CD4-positive, alpha-beta memory T cell (primary cell): Measurements from ENCODE around the gene AGK. TPM values are rescaled to one million over a fixed set of nuclear protein-coding genes. Genes with fewer than 3 reads are reported as not detected.
A peak's percentile ranks its signal among the peaks of the same experiment; 100 is the strongest.

Source experiments
- CTCF ChIA-PET: fragments of 350-600 bp; sonication (Branson Sonifier 250); formaldehyde crosslinking; loops from one replicate; lab custom pipeline; 2021; ENCODE audit warnings: inconsistent platforms; ENCODE audit not compliant: partially characterized antibody; lab: Charles Lee
- POLR2A ChIA-PET: fragments of 350-600 bp; sonication (Branson Sonifier 250); formaldehyde crosslinking; loops from one replicate; lab custom pipeline; 2021; ENCODE audit not compliant: partially characterized antibody; lab: Charles Lee
- DNase-seq, 5 donors: peaks; one replicate each; pipeline versions ENCODE4 v3.0.0 to v3.0.0-alpha.2; 2020 to 2022; ENCODE audit warnings: mixed read lengths in 1 of 5
- H3K27ac ChIP-seq: one replicate; pipeline ENCODE4 v1.7.0; 2013; ENCODE audit warnings: low read depth, low read length
- H3K27me3 ChIP-seq: 2 replicates; pipeline ENCODE4 v1.7.0; 2013; ENCODE audit warnings: mild to moderate bottlenecking, low read length, moderate library complexity; ENCODE audit not compliant: insufficient read depth
- H3K36me3 ChIP-seq: 2 replicates; pipeline ENCODE4 v1.7.0; 2013; ENCODE audit warnings: mild to moderate bottlenecking, low read length, moderate library complexity; ENCODE audit not compliant: insufficient read depth
- H3K4me1 ChIP-seq: 2 replicates; pipeline ENCODE4 v1.7.0; 2013; ENCODE audit warnings: mild to moderate bottlenecking, low read length, moderate library complexity; ENCODE audit not compliant: insufficient read depth
- H3K4me3 ChIP-seq, 2 donors: one replicate each; pipeline ENCODE4 v1.7.0; 2013; ENCODE audit warnings: low read length in 2 of 2, mild to moderate bottlenecking in 1 of 2
- H3K9me3 ChIP-seq, 2 donors: one replicate each; pipeline ENCODE4 v1.7.0; 2013; ENCODE audit warnings: low read length in 2 of 2, control low read depth in 1 of 2; ENCODE audit not compliant: control insufficient read depth in 1 of 2
- H3K27ac Mint-ChIP-seq, 7 donors: one replicate each; pipeline ENCODE4 v1.8.0; 2020 to 2021; ENCODE audit warnings: mixed read lengths in 7 of 7, mild to moderate bottlenecking in 6 of 7, inconsistent platforms in 3 of 7, moderate library complexity in 3 of 7
- H3K27me3 Mint-ChIP-seq, 2 donors: one replicate each; pipeline ENCODE4 v1.8.0; 2020 to 2021; ENCODE audit warnings: mixed read lengths in 2 of 2
- H3K36me3 Mint-ChIP-seq, 2 donors: one replicate each; pipeline ENCODE4 v1.8.0; 2020 to 2021; ENCODE audit warnings: mixed read lengths in 2 of 2, inconsistent platforms in 1 of 2, mild to moderate bottlenecking in 1 of 2
- H3K4me1 Mint-ChIP-seq, 4 donors: one replicate each; pipeline ENCODE4 v1.8.0; 2020 to 2021; ENCODE audit warnings: mixed read lengths in 4 of 4, mild to moderate bottlenecking in 1 of 4
- H3K4me3 Mint-ChIP-seq, 8 donors: one replicate each; pipeline ENCODE4 v1.8.0; 2020 to 2021; ENCODE audit warnings: mixed read lengths in 8 of 8, mild to moderate bottlenecking in 7 of 8, moderate library complexity in 6 of 8, inconsistent platforms in 3 of 8
- H3K9me3 Mint-ChIP-seq, 8 donors: one replicate each; pipeline ENCODE4 v1.8.0; 2020 to 2021; ENCODE audit warnings: mixed read lengths in 8 of 8, mild to moderate bottlenecking in 5 of 8, inconsistent platforms in 3 of 8, moderate library complexity in 1 of 8
- intact Hi-C: fragments of 100-400 bp; cut with micrococcal nuclease; formaldehyde crosslinking; loops from one replicate; pipeline ENCODE4 v1.15.1; 2023
- polyA plus RNA-seq, 2 donors: library from polyadenylated mRNA; unstranded; fragments of 300-500 nt; fragmentation: Illumina TruSeq; gene quantifications; one replicate each; pipeline ENCODE4 v1.2.3, GENCODE V29; 2021
- total RNA-seq, 2 experiments: library from RNA; stranded (reverse); gene quantifications; one replicate each; pipeline ENCODE4 v1.2.3, GENCODE V29; 2021

Gene AGK
- total and polyA plus RNA-seq, 4 experiments from 2014 or later: 28.1 to 33.8 (median 29.2) TPM

GRCh38 chr7:141534757-141535737 lies 16.2 kb upstream of the AGK start:
- CTCF ChIA-PET: interaction anchor here (1.6 to 5.8 kb wide), 5 partner anchors 7 to 724 kb away, joined by 6 to 31 read pairs (median 11); partner anchors contain the start of gene AGK

DNA sequence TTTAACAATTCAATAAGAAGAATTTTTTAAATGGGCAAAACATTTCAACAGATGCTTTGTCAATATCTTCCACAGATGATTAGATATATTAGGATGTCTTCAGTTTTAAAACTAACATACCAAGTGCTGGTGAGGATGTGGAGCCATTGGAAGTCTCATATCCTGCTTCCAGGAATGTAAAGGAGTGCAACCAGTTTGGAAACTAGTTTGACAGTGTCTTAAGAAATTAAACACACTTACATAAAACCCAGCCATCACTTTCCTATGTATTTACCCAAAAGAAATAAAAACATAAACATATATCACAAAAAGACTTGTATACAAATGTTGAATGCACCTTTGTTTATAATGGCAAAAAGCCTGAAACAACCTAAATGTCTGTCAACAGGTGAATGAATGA lies 13.3 kb upstream of the AGK start:
- Mint-ChIP-seq H3K27me3 (peaks cover 14 to 24% of the 10 kb centered on the region in 2 donors), H3K27ac (no peak overlapping the region), H3K9me3 (no peaks in the 10 kb centered on the region), H3K4me3 (no peak overlapping the region), H3K4me1 (peaks cover 0 to 4% (median 1%) of the 10 kb centered on the region in 4 donors), H3K36me3 (no peaks in the 10 kb centered on the region)
- POLR2A ChIA-PET: no interaction called here
- Histone ChIP-seq H3K4me1 (no peaks in the 10 kb centered on the region), H3K27ac (no peak overlapping the region), H3K9me3 (no peaks in the 10 kb centered on the region), H3K36me3 (no peaks in the 10 kb centered on the region), H3K27me3 (no peaks in the 10 kb centered on the region), H3K4me3 (no peak overlapping the region)
- no peak for DNase-seq
- intact Hi-C loops: loop anchor here (10.0 kb wide), 1 partner anchor 613 kb away; the partner anchor contains the start of gene BRAF
- CTCF ChIA-PET: no interaction called here

More at GRCh38 chr7:141534757-141535737, 16.2 kb upstream of the AGK start:
- Histone ChIP-seq H3K27me3 (no peaks in the 10 kb centered on the region), H3K9me3 (no peaks in the 10 kb centered on the region), H3K4me1 (no peaks in the 10 kb centered on the region), H3K27ac (no peak overlapping the region), H3K4me3 (no peak overlapping the region), H3K36me3 (no peaks in the 10 kb centered on the region)
- Mint-ChIP-seq H3K4me1 (peaks cover 0 to 4% (median 1%) of the 10 kb centered on the region in 4 donors), H3K27ac (no peak overlapping the region), H3K4me3 (no peak overlapping the region), H3K36me3 (no peaks in the 10 kb centered on the region), H3K9me3 (no peaks in the 10 kb centered on the region), H3K27me3 (peaks cover 14 to 24% of the 10 kb centered on the region in 2 donors)
- DNase-seq: no peak
- intact Hi-C loops: loop anchor here (10.0 kb wide), 1 partner anchor 610 kb away; the partner anchor contains the start of gene BRAF
- POLR2A ChIA-PET: no interaction called here

DNA sequence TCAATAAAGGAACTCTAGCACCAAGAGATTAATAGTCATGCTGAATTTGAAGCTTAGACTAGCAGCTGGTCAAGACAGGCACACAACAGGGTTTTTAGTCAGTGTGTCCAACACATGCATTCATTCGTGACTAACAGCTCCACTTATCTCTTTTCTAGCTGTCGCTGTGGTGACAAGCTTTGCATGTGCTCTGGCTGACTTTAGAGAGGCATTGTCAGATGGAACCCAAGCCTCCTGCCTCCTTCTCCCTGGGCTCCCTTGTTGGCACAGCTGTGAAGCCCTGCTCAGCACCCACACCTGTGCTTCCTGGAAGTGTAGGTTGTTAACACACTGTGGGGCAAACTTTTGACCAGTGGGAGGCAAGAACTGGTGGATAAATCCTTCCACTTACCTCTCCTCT lies 9.8 kb upstream of the AGK start:
- Mint-ChIP-seq H3K4me1 (no peaks in the 10 kb centered on the region), H3K4me3 (no peak overlapping the region), H3K27me3 (peaks cover 3 to 9% of the 10 kb centered on the region in 2 donors), H3K9me3 (no peaks in the 10 kb centered on the region), H3K36me3 (no peaks in the 10 kb centered on the region), H3K27ac (no peak overlapping the region)
- Histone ChIP-seq H3K27ac (no peak overlapping the region), H3K27me3 (no peaks in the 10 kb centered on the region), H3K36me3 (no peaks in the 10 kb centered on the region), H3K4me3 (no peak overlapping the region), H3K9me3 (no peaks in the 10 kb centered on the region), H3K4me1 (no peaks in the 10 kb centered on the region)
- no peak for DNase-seq
- CTCF ChIA-PET: interaction anchor here (4.9 kb wide), 1 partner anchor 8 kb away, joined by 31 read pairs; no protein-coding TSS in a partner anchor
- intact Hi-C loops: no loop called here
- POLR2A ChIA-PET: no interaction called here

- DNase-seq: no peak
- peaks cover 0 to 3% of the 10 kb centered on the region in 2 donors for H3K27me3 Mint-ChIP-seq
- no peaks in the 10 kb centered on the region for H3K27me3 ChIP-seq
- intact Hi-C loops: no loop called here
- H3K4me1 Mint-ChIP-seq: peaks cover 0 to under 1% (median 0%) of the 10 kb centered on the region in 4 donors
- H3K9me3 Mint-ChIP-seq: no peaks in the 10 kb centered on the region
- ChIA-PET POLR2A (no interaction called here), CTCF (interaction anchor here (4.9 kb wide), 1 partner anchor 11 kb away, joined by 31 read pairs; no protein-coding TSS in a partner anchor)
- no peaks in the 10 kb centered on the region for H3K36me3 ChIP-seq
- H3K9me3 ChIP-seq: no peaks in the 10 kb centered on the region
- no peak overlapping the region for H3K27ac Mint-ChIP-seq
- no peaks in the 10 kb centered on the region for H3K36me3 Mint-ChIP-seq
- H3K4me1 ChIP-seq: no peaks in the 10 kb centered on the region
- H3K27ac ChIP-seq: no peak overlapping the region
- no peak overlapping the region for H3K4me3 Mint-ChIP-seq
- H3K4me3 ChIP-seq: no peak overlapping the region
These were observed 6.4 kb upstream of the AGK start for GRCh38 chr7:141544831-141545230.

DNA sequence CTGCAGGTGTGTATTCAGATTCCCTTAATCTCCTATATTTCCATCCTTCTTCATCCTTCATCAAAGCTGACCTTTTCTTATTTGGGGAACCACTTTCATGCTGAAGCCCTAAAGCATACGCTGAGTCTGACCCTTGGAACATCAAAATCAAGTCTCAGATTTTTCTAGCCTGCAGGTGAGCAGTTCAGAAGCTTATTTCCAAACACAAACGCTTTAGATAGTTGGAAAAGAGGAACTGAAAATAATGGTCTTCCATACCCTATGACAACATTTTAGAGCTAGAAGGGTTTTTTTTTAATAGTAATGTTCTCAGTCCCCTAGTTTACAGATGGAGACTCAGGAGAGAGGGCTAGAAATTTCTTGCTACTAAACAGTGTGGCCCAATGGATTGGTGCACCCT lies 1.6 kb upstream of the AGK start:
- DNase-seq: no peak
- Histone ChIP-seq H3K4me3 (no peak overlapping the region), H3K4me1 (peaks cover 28% of the 10 kb centered on the region), H3K9me3 (no peaks in the 10 kb centered on the region), H3K27ac (no peak overlapping the region), H3K36me3 (no peaks in the 10 kb centered on the region), H3K27me3 (no peaks in the 10 kb centered on the region)
- intact Hi-C loops: no loop called here
- Mint-ChIP-seq H3K4me1 (peaks cover 20 to 36% (median 27%) of the 10 kb centered on the region in 4 donors), H3K36me3 (peaks cover 0 to 5% of the 10 kb centered on the region in 2 donors), H3K9me3 (no peaks in the 10 kb centered on the region), H3K27me3 (peaks cover 0 to 2% of the 10 kb centered on the region in 2 donors), H3K4me3 (peak overlapping the region in 6 of 8 donors; percentile 13 to 96 (median 56)), H3K27ac (peak overlapping the region in 2 of 7 donors; percentile 25 to 53)
- POLR2A ChIA-PET: interaction anchor here (0.7 to 4.0 kb wide), 2 partner anchors 188 to 876 kb away, joined by 3 to 17 read pairs; partner anchors contain the start of gene SSBP1
- CTCF ChIA-PET: interaction anchor here (0.8 to 4.1 kb wide), 3 partner anchors 16 to 737 kb away, joined by 3 to 23 read pairs (median 3); partner anchors contain the start of gene SSBP1

GRCh38 chr7:141550386-141551093 lies 670 bp upstream of the AGK start:
- Mint-ChIP-seq H3K27me3 (peaks cover 0 to 2% of the 10 kb centered on the region in 2 donors), H3K9me3 (peaks cover 0 to 3% (median 0%) of the 10 kb centered on the region in 8 donors), H3K27ac (peak overlapping the region; percentile 11 to 95 (median 91)), H3K4me3 (peak overlapping the region; percentile 78 to 96 (median 93)), H3K4me1 (peaks cover 20 to 36% (median 30%) of the 10 kb centered on the region in 4 donors), H3K36me3 (peaks cover 6 to 10% of the 10 kb centered on the region in 2 donors)
- intact Hi-C loops: loop anchor here (1.0 to 10.0 kb wide), 3 partner anchors 154 to 536 kb away; partner anchors contain the start of genes DENND11, MRPS33, SSBP1 and WEE2
- POLR2A ChIA-PET: interaction anchor here (2.0 to 4.0 kb wide), 2 partner anchors 187 to 536 kb away, joined by 7 to 17 read pairs; partner anchors contain the start of genes MRPS33 and SSBP1
- peaks cover 28% of the 10 kb centered on the region for H3K4me1 ChIP-seq
- DNase-seq: no peak
- peak overlapping the region; percentile 56 for H3K27ac ChIP-seq
- H3K36me3 ChIP-seq: peaks cover 2% of the 10 kb centered on the region
- peak overlapping the region; percentile 24 to 70 for H3K4me3 ChIP-seq
- CTCF ChIA-PET: interaction anchor here (0.8 to 4.1 kb wide), 5 partner anchors 17 to 188 kb away, joined by 3 to 23 read pairs (median 3); partner anchors contain the start of gene SSBP1
- H3K9me3 ChIP-seq: no peaks in the 10 kb centered on the region
- no peaks in the 10 kb centered on the region for H3K27me3 ChIP-seq
